GM19099 (cell line): Measurements from ENCODE around the gene TBCCD1.

Experiments used
- POLR2A ChIP-seq: IDR thresholded peaks from 3 replicates; pipeline ENCODE4 v1.6.1; 2011; ENCODE audit warnings: low read depth; ENCODE audit not compliant: insufficient read length; ENCODE audit errors: extremely low read depth

The TBCCD1 gene

GRCh38 chr3:186519021-186519658 lies 48.0 kb downstream of the TBCCD1 start:
- peak; percentile 65 for TF ChIP-seq POLR2A

- no peak for TF ChIP-seq POLR2A
Measured at GRCh38 chr3:186517218-186517617, 49.9 kb downstream of the TBCCD1 start.

- no peak for TF ChIP-seq POLR2A
Measured at GRCh38 chr3:186516646-186517045, 50.5 kb downstream of the TBCCD1 start.

GRCh38 chr3:186515125-186515524 lies 52.0 kb downstream of the TBCCD1 start:
- TF ChIP-seq POLR2A, result no peak

GRCh38 chr3:186514296-186515002 lies 52.7 kb downstream of the TBCCD1 start:
- no peak for TF ChIP-seq POLR2A

GRCh38 chr3:186513386-186513785 lies 53.8 kb downstream of the TBCCD1 start:
- no peak for TF ChIP-seq POLR2A

GRCh38 chr3:186512570-186513302 lies 54.4 kb downstream of the TBCCD1 start:
- TF ChIP-seq POLR2A, result no peak

- TF ChIP-seq POLR2A, result no peak
Measured at GRCh38 chr3:186511702-186512101, 55.4 kb downstream of the TBCCD1 start.

GRCh38 chr3:186511245-186511644 lies 55.9 kb downstream of the TBCCD1 start:
- no peak for TF ChIP-seq POLR2A

GRCh38 chr3:186510374-186511079 lies 56.6 kb downstream of the TBCCD1 start:
- TF ChIP-seq POLR2A, result no peak

GRCh38 chr3:186509423-186509822 lies 57.7 kb downstream of the TBCCD1 start:
- no peak for TF ChIP-seq POLR2A

- TF ChIP-seq POLR2A, result no peak
Measured at GRCh38 chr3:186506857-186507256, 60.3 kb downstream of the TBCCD1 start.

- TF ChIP-seq POLR2A, result no peak
Measured at GRCh38 chr3:186506191-186506739, 60.9 kb downstream of the TBCCD1 start.

- TF ChIP-seq POLR2A, result no peak
Measured at GRCh38 chr3:186502966-186503712, 64.0 kb downstream of the TBCCD1 start.
